Hepatocyte (in vitro differentiated cells): Measurements from ENCODE around the gene FAN1.

Experiments used
- CTCF ChIP-seq: fragments of 200-600 bp; sonication (generic); IDR thresholded peaks from 2 replicates; pipeline ENCODE4 v1.5.1; 2016; ENCODE audit warnings: antibody characterized with exemption, mild to moderate bottlenecking; ENCODE audit not compliant: poor library complexity
- EZH2 ChIP-seq: fragments of 200-600 bp; sonication (generic); IDR thresholded peaks from 2 replicates; pipeline ENCODE4 v1.6.1; 2016; ENCODE audit warnings: antibody characterized with exemption, mild to moderate bottlenecking, borderline replicate concordance

GRCh38 chr15:30903497-30904187 is at the start of gene FAN1:
- TF ChIP-seq CTCF: no peak
- no peak for TF ChIP-seq EZH2
